Panc1 (cell line): ENCODE measurements around the gene IL12RB2. TPM values are rescaled to one million over a fixed set of nuclear protein-coding genes. Genes with fewer than 3 reads are reported as not detected.
"Not testable (repeated sequence)": the region's sequence is repeated elsewhere in the genome, so short reads cannot be mapped to it uniquely, and the experiment has no call there.

Experiments
- ATAC-seq: fragments of 200-7000 bp; cut with Tn5 transposase; 2 replicates; pipeline ENCODE4 v1.9.1; 2020; ENCODE audit warnings: mild to moderate bottlenecking, moderate library complexity
- BruUV-seq: library from RNA; stranded (reverse); fragments of 400-500 nt; replicated peaks from 2 replicates; lab custom pipeline; 2021; lab: Mats Ljungman, UMichigan
- CTCF ChIA-PET: fragments of 300-600 bp; sonication (Branson Sonifier 250); formaldehyde crosslinking; loops from one replicate; lab custom pipeline; 2022; ENCODE audit warnings: antibody characterized with exemption; lab: Charles Lee
- POLR2A ChIA-PET: fragments of 300-600 bp; sonication (Branson Sonifier 250); formaldehyde crosslinking; loops from one replicate; lab custom pipeline; 2022; ENCODE audit warnings: antibody characterized with exemption; lab: Charles Lee
- DNase-seq: peaks from one replicate; pipeline ENCODE4 v3.0.0-alpha.2; 2010; ENCODE audit warnings: low read depth, low spot score
- H3K27ac ChIP-seq: 2 replicates; pipeline ENCODE4 v1.5.1; 2011; ENCODE audit warnings: mild to moderate bottlenecking, low read length, inconsistent platforms
- H3K27me3 ChIP-seq: fragments of 200-500 bp; sonication (Bioruptor generic); 2 replicates; pipeline ENCODE4 v1.6.0; 2014; ENCODE audit warnings: low read length, inconsistent platforms; ENCODE audit not compliant: control insufficient read depth, insufficient read depth
- H3K36me3 ChIP-seq: fragments of 200-500 bp; sonication (Bioruptor generic); 2 replicates; pipeline ENCODE4 v1.5.1; 2014; ENCODE audit warnings: inconsistent platforms, mild to moderate bottlenecking, low read length, moderate library complexity; ENCODE audit not compliant: control insufficient read depth, insufficient read depth
- H3K4me1 ChIP-seq: 2 replicates; pipeline ENCODE4 v1.5.1; 2011; ENCODE audit warnings: inconsistent platforms, mild to moderate bottlenecking, low read length, moderate library complexity; ENCODE audit not compliant: control insufficient read depth, insufficient read depth
- H3K4me3 ChIP-seq, 2 experiments: 2 replicates each; pipeline ENCODE4 v1.5.1; 2011 to 2012; ENCODE audit warnings: low read depth in 2 of 2, low read length in 2 of 2, mild to moderate bottlenecking in 2 of 2, inconsistent platforms in 1 of 2, moderate library complexity in 1 of 2
- H3K9me3 ChIP-seq: fragments of 200-500 bp; sonication (Bioruptor generic); 2 replicates; pipeline ENCODE4 v1.5.1; 2014; ENCODE audit warnings: low read depth, mild to moderate bottlenecking, inconsistent platforms, low read length, moderate library complexity; ENCODE audit not compliant: control insufficient read depth, insufficient read depth
- CTCF ChIP-seq: fragments of 450-650 bp; IDR thresholded peaks from 2 replicates; pipeline ENCODE4 v1.5.1; 2017; ENCODE audit warnings: mild to moderate bottlenecking
- POLR2AphosphoS5 ChIP-seq: IDR thresholded peaks from 2 replicates; pipeline ENCODE4 v1.6.1; 2012; ENCODE audit warnings: mild to moderate bottlenecking, low read depth, low read length, moderate library complexity
- SIN3A ChIP-seq: IDR thresholded peaks from 2 replicates; pipeline ENCODE4 v1.6.1; 2012; ENCODE audit warnings: low read depth, mild to moderate bottlenecking, low read length, moderate library complexity, borderline replicate concordance; ENCODE audit not compliant: insufficient read depth
- TCF7L2 ChIP-seq: IDR thresholded peaks from 2 replicates; pipeline ENCODE4 v1.6.1; 2011; ENCODE audit warnings: mild to moderate bottlenecking, low read depth, low read length, inconsistent platforms
- in situ Hi-C: cut with HindIII; loops from 2 replicates; pipeline ENCODE4 v1.10.0; 2016; ENCODE audit warnings: low sequenced_read_pairs, low pct_unique_long_range_greater_than_20kb
- intact Hi-C: fragments of 100-400 bp; cut with micrococcal nuclease; formaldehyde crosslinking; loops from one replicate; pipeline ENCODE4 v1.10.0; 2022; ENCODE audit not compliant: unreplicated experiment
- total RNA-seq: library from RNA; stranded (reverse); gene quantifications from one replicate; pipeline ENCODE4 v1.2.1, GENCODE V29; 2021; ENCODE audit not compliant: unreplicated experiment
- TF ChIP-seq, protein P1 (sequence below), 2 experiments: IDR thresholded peaks; 2 replicates each; pipeline ENCODE4 v1.6.1; 2011 to 2012; ENCODE audit warnings: low read depth in 2 of 2, control low read depth in 1 of 2, low read length in 1 of 2, mild to moderate bottlenecking in 1 of 2, moderate library complexity in 1 of 2; ENCODE audit not compliant: insufficient read depth in 1 of 2

The IL12RB2 gene
- total RNA-seq, 1 experiment from 2014 or later: 0.26 TPM

GRCh38 chr1:67413101-67413500 is 105.4 kb downstream of the IL12RB2 start:
- H3K36me3 ChIP-seq: peaks cover 56% of the 10 kb centered on the region
- in situ Hi-C loops, CTCF ChIA-PET: not testable (repeated sequence)

GRCh38 chr1:67414574-67414973 is 106.9 kb downstream of the IL12RB2 start:
- in situ Hi-C loops (no loop called here), intact Hi-C loops (no loop called here)
- H3K4me1 ChIP-seq: no peaks in the 10 kb centered on the region
- CTCF ChIA-PET: no interaction called here
- H3K36me3 ChIP-seq: peaks cover 66% of the 10 kb centered on the region
- H3K4me3 ChIP-seq: no peak overlapping the region
- POLR2A ChIA-PET: no interaction called here
- no peak for ATAC-seq
- H3K9me3 ChIP-seq: no peaks in the 10 kb centered on the region
- no peak overlapping the region for H3K27ac ChIP-seq
- no peak for TF ChIP-seq CTCF
- TF ChIP-seq TCF7L2: no peak
- no peak for TF ChIP-seq POLR2AphosphoS5
- no peak for TF ChIP-seq SIN3A
- TF ChIP-seq, protein P1, sequence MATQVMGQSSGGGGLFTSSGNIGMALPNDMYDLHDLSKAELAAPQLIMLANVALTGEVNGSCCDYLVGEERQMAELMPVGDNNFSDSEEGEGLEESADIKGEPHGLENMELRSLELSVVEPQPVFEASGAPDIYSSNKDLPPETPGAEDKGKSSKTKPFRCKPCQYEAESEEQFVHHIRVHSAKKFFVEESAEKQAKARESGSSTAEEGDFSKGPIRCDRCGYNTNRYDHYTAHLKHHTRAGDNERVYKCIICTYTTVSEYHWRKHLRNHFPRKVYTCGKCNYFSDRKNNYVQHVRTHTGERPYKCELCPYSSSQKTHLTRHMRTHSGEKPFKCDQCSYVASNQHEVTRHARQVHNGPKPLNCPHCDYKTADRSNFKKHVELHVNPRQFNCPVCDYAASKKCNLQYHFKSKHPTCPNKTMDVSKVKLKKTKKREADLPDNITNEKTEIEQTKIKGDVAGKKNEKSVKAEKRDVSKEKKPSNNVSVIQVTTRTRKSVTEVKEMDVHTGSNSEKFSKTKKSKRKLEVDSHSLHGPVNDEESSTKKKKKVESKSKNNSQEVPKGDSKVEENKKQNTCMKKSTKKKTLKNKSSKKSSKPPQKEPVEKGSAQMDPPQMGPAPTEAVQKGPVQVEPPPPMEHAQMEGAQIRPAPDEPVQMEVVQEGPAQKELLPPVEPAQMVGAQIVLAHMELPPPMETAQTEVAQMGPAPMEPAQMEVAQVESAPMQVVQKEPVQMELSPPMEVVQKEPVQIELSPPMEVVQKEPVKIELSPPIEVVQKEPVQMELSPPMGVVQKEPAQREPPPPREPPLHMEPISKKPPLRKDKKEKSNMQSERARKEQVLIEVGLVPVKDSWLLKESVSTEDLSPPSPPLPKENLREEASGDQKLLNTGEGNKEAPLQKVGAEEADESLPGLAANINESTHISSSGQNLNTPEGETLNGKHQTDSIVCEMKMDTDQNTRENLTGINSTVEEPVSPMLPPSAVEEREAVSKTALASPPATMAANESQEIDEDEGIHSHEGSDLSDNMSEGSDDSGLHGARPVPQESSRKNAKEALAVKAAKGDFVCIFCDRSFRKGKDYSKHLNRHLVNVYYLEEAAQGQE (IDR thresholded peaks at IDR 0.05; ENCODE audit: insufficient read depth in 1 of 2, low read depth in 2 of 2, low read length in 1 of 2): no peak
- BruUV-seq: no TSS peak
- H3K27me3 ChIP-seq: no peaks in the 10 kb centered on the region
- no peak for DNase-seq

More at GRCh38 chr1:67413101-67413500, 105.4 kb downstream of the IL12RB2 start:
- BruUV-seq, H3K4me3 ChIP-seq, H3K4me1 ChIP-seq, POLR2A ChIA-PET, ATAC-seq, intact Hi-C loops, H3K27me3 ChIP-seq, H3K27ac ChIP-seq, DNase-seq, H3K9me3 ChIP-seq: not testable (repeated sequence)

- in situ Hi-C loops: no loop called here
- Histone ChIP-seq H3K9me3 (no peaks in the 10 kb centered on the region), H3K4me1 (no peaks in the 10 kb centered on the region), H3K27ac (no peak overlapping the region), H3K36me3 (peaks cover 67% of the 10 kb centered on the region), H3K27me3 (no peaks in the 10 kb centered on the region), H3K4me3 (no peak overlapping the region)
- intact Hi-C loops: no loop called here
- CTCF ChIA-PET: no interaction called here
- TF ChIP-seq SIN3A (no peak), POLR2AphosphoS5 (no peak), CTCF (no peak), TCF7L2 (no peak)
- TF ChIP-seq, protein P1 (IDR thresholded peaks at IDR 0.05; ENCODE audit: insufficient read depth in 1 of 2, low read depth in 2 of 2, low read length in 1 of 2): no peak
- no TSS peak for BruUV-seq
- ATAC-seq (no peak), DNase-seq (no peak)
- POLR2A ChIA-PET: interaction anchor here (0.9 kb wide), 1 partner anchor 13 kb away, joined by 13 read pairs; no protein-coding TSS in a partner anchor
Measured at GRCh38 chr1:67415041-67415440, 107.4 kb downstream of the IL12RB2 start.
